Peyer's patch (tissue), 4 donors: ENCODE results near the gene UBE4B. TPM values are rescaled to one million over a fixed set of nuclear protein-coding genes. Genes with fewer than 3 reads are reported as not detected.

Source experiments
- DNase-seq, 3 donors: peaks; one replicate each; pipeline ENCODE4 v3.0.0-alpha.2; 2017 to 2019
- H3K27ac ChIP-seq, 4 donors: fragments of 200-600 bp; sonication (generic); one replicate each; pipeline ENCODE4 v1.5.1; 2016 to 2019
- H3K27me3 ChIP-seq, 2 donors: fragments of 200-600 bp; sonication (generic); one replicate each; pipeline ENCODE4 v1.5.1; 2019
- H3K36me3 ChIP-seq, 3 donors: fragments of 200-600 bp; sonication (generic); one replicate each; pipeline ENCODE4 v1.5.1; 2016 to 2019
- H3K4me1 ChIP-seq, 4 donors: fragments of 200-600 bp; sonication (generic); one replicate each; pipeline ENCODE4 v1.5.1; 2016 to 2019
- H3K4me3 ChIP-seq, 4 donors: fragments of 200-600 bp; sonication (generic); 1 replicate in 3 of 4; 2 replicates in 1 of 4; pipeline ENCODE4 v1.5.1; 2016 to 2019; ENCODE audit warnings: mild to moderate bottlenecking in 1 of 4
- H3K9me3 ChIP-seq, 4 donors: fragments of 200-600 bp; sonication (generic); one replicate each; pipeline ENCODE4 v1.5.1; 2016 to 2019; ENCODE audit warnings: mild to moderate bottlenecking in 1 of 4
- CTCF ChIP-seq, 6 experiments: fragments of 450-650 bp in 4 of 6; fragments of 200-600 bp in 2 of 6; sonication (generic) in 1 of 6; IDR thresholded peaks; one replicate each; pipeline ENCODE4 v1.5.1; 2017 to 2019; ENCODE audit warnings: antibody characterized with exemption in 6 of 6, mild to moderate bottlenecking in 3 of 6, moderate library complexity in 1 of 6
- POLR2A ChIP-seq, 2 donors: fragments of 450-650 bp; IDR thresholded peaks; one replicate each; pipeline ENCODE4 v1.5.1; 2017; ENCODE audit warnings: antibody characterized with exemption in 2 of 2, mild to moderate bottlenecking in 2 of 2, moderate library complexity in 2 of 2
- total RNA-seq, 4 donors: library from RNA; depleted of rRNA; stranded (reverse); fragments of >200 nt; gene quantifications; one replicate each; pipeline ENCODE4 v1.1.0, GENCODE V29; 2016

UBE4B gene
- total RNA-seq, 4 donors from 2014 or later = 40.3 to 102 (median 67.8) TPM

GRCh38 chr1:10188133-10188650, 155.4 kb downstream of the UBE4B start:
- TF ChIP-seq CTCF (IDR thresholded peaks at IDR 0.05) (no peak), POLR2A (IDR thresholded peaks at IDR 0.05) (no peak)
- H3K36me3 ChIP-seq = no peaks in the 10 kb centered on the region
- no peaks in the 10 kb centered on the region for H3K27me3 ChIP-seq
- no peaks in the 10 kb centered on the region for H3K4me1 ChIP-seq
- DNase-seq = no peak
- no peak overlapping the region for H3K27ac ChIP-seq
- H3K9me3 ChIP-seq = no peaks in the 10 kb centered on the region
- no peak overlapping the region for H3K4me3 ChIP-seq

- no peak overlapping the region for H3K4me3 ChIP-seq
- DNase-seq = peak in 1 of 3 donors; percentile 54
- no peaks in the 10 kb centered on the region for H3K36me3 ChIP-seq
- TF ChIP-seq CTCF (IDR thresholded peaks at IDR 0.05) = no peak
- no peak for TF ChIP-seq POLR2A (IDR thresholded peaks at IDR 0.05)
- H3K27ac ChIP-seq = no peak overlapping the region
- H3K27me3 ChIP-seq = no peaks in the 10 kb centered on the region
- H3K9me3 ChIP-seq = no peaks in the 10 kb centered on the region
- H3K4me1 ChIP-seq = no peaks in the 10 kb centered on the region
Observed at GRCh38 chr1:10189659-10190058, 156.9 kb downstream of the UBE4B start.

- DNase-seq = no peak
- Histone ChIP-seq H3K27me3 (no peaks in the 10 kb centered on the region), H3K4me1 (no peaks in the 10 kb centered on the region), H3K27ac (no peak overlapping the region), H3K4me3 (no peak overlapping the region), H3K9me3 (no peaks in the 10 kb centered on the region), H3K36me3 (no peaks in the 10 kb centered on the region)
- no peak for TF ChIP-seq POLR2A (IDR thresholded peaks at IDR 0.05)
- TF ChIP-seq CTCF (IDR thresholded peaks at IDR 0.05) = no peak
Observed at GRCh38 chr1:10192263-10192662, 159.5 kb downstream of the UBE4B start.

- Histone ChIP-seq H3K27ac (no peak overlapping the region), H3K4me1 (no peaks in the 10 kb centered on the region), H3K27me3 (no peaks in the 10 kb centered on the region), H3K36me3 (no peaks in the 10 kb centered on the region), H3K4me3 (no peak overlapping the region), H3K9me3 (no peaks in the 10 kb centered on the region)
- no peak for DNase-seq
- TF ChIP-seq POLR2A (IDR thresholded peaks at IDR 0.05) (no peak), CTCF (IDR thresholded peaks at IDR 0.05) (no peak)
Observed at GRCh38 chr1:10193288-10193687, 160.5 kb downstream of the UBE4B start.

- no peak for DNase-seq
- Histone ChIP-seq H3K4me3 (no peak overlapping the region), H3K27ac (no peak overlapping the region), H3K4me1 (no peaks in the 10 kb centered on the region), H3K27me3 (no peaks in the 10 kb centered on the region), H3K36me3 (no peaks in the 10 kb centered on the region), H3K9me3 (no peaks in the 10 kb centered on the region)
- TF ChIP-seq POLR2A (IDR thresholded peaks at IDR 0.05) = no peak
- no peak for TF ChIP-seq CTCF (IDR thresholded peaks at IDR 0.05)
Observed at GRCh38 chr1:10195570-10195969, 162.8 kb downstream of the UBE4B start.

- H3K27ac ChIP-seq = no peak overlapping the region
- H3K36me3 ChIP-seq = no peaks in the 10 kb centered on the region
- no peaks in the 10 kb centered on the region for H3K4me1 ChIP-seq
- TF ChIP-seq CTCF (IDR thresholded peaks at IDR 0.05) = no peak
- TF ChIP-seq POLR2A (IDR thresholded peaks at IDR 0.05) = no peak
- DNase-seq = no peak
- no peak overlapping the region for H3K4me3 ChIP-seq
- H3K9me3 ChIP-seq = no peaks in the 10 kb centered on the region
- no peaks in the 10 kb centered on the region for H3K27me3 ChIP-seq
Observed at GRCh38 chr1:10196976-10197375, 164.2 kb downstream of the UBE4B start.
